Stimulated activated naive B cell treated with anti-CD40 and anti-IgM and Interleukin-4, amounts not matched to agents 10 μg/mL and 1 μg/mL and 100 μg/mL, for 72 hours (primary cell): ENCODE measurements around the gene KCNK13.
A peak's percentile ranks its signal among the peaks of the same experiment; 100 is the strongest.

Source experiments
- ATAC-seq, 2 donors: fragments of 150-1000 bp; cut with Tn5 transposase; replicated peaks; 2 replicates each; pipeline ENCODE4 v1.10.0; 2021; ENCODE audit warnings: moderate library complexity in 1 of 2
- DNase-seq: peaks from one replicate; pipeline ENCODE4 v3.0.0; 2021
- H3K27ac Mint-ChIP-seq: one replicate; pipeline ENCODE4 v1.8.0; 2022; ENCODE audit warnings: mild to moderate bottlenecking, mixed read lengths
- H3K27me3 Mint-ChIP-seq, 2 donors: one replicate each; pipeline ENCODE4 v1.8.0; 2022; ENCODE audit warnings: mixed read lengths in 2 of 2
- H3K36me3 Mint-ChIP-seq, 2 donors: one replicate each; pipeline ENCODE4 v1.8.0; 2022; ENCODE audit warnings: mixed read lengths in 2 of 2, mild to moderate bottlenecking in 1 of 2
- H3K4me1 Mint-ChIP-seq, 2 donors: one replicate each; pipeline ENCODE4 v1.8.0; 2022; ENCODE audit warnings: mixed read lengths in 2 of 2, mild to moderate bottlenecking in 1 of 2
- H3K4me3 Mint-ChIP-seq, 2 donors: one replicate each; pipeline ENCODE4 v1.8.0; 2022; ENCODE audit warnings: mild to moderate bottlenecking in 2 of 2, mixed read lengths in 2 of 2, moderate library complexity in 1 of 2
- H3K9me3 Mint-ChIP-seq, 2 donors: one replicate each; pipeline ENCODE4 v1.8.0; 2022; ENCODE audit warnings: mixed read lengths in 2 of 2, mild to moderate bottlenecking in 1 of 2

KCNK13 gene

DNA sequence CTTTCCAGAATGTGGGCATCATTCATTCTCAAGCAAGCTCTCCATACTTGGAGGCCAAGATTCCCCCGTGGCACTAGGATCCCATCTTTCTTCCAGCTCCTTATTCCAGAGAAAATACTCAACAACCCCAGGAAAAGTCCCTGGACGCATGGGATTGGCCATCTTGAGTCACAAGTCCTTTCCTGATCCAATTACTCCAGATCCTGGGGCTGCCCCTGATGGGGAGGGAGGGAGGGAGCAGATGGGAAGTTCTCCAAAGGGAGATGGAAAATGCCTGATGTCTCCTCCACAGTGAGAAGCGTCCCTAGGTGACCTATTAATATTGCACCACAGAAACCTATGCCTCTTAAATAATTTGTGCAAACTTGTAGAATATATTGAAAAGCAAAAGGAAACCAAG lies 12.4 kb upstream of the KCNK13 start:
- DNase-seq: no peak
- Mint-ChIP-seq H3K9me3 (peaks cover 0 to 2% of the 10 kb centered on the region in 2 donors), H3K4me3 (no peak overlapping the region), H3K27me3 (peaks cover 27 to 36% of the 10 kb centered on the region in 2 donors), H3K4me1 (no peaks in the 10 kb centered on the region), H3K36me3 (peaks cover 13 to 34% of the 10 kb centered on the region in 2 donors), H3K27ac (no peak overlapping the region)
- ATAC-seq: no peak

DNA sequence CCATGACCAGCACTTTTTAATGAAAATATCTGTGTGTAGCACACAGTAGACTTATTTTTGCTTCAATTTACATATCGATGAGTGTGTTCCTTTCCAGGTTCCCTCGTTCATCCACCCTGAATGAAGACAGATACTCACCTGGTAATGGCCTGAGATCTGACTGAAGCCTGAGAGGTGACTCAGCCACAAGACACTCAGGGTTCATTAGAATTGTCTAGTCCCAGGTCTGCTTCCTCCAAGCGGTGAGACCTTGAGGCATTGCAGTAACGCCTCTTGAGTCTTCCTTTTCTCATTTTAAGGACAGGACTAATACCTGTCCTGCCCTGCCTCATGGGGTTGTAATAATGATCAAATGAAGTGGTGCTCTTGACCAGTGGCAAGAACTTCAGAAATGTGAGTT lies 11.5 kb upstream of the KCNK13 start:
- no peak for ATAC-seq
- Mint-ChIP-seq H3K36me3 (peaks cover 13 to 27% of the 10 kb centered on the region in 2 donors), H3K9me3 (peaks cover 0 to 2% of the 10 kb centered on the region in 2 donors), H3K27me3 (peaks cover 35 to 45% of the 10 kb centered on the region in 2 donors), H3K4me1 (no peaks in the 10 kb centered on the region), H3K4me3 (no peak overlapping the region), H3K27ac (no peak overlapping the region)
- DNase-seq: no peak

DNA sequence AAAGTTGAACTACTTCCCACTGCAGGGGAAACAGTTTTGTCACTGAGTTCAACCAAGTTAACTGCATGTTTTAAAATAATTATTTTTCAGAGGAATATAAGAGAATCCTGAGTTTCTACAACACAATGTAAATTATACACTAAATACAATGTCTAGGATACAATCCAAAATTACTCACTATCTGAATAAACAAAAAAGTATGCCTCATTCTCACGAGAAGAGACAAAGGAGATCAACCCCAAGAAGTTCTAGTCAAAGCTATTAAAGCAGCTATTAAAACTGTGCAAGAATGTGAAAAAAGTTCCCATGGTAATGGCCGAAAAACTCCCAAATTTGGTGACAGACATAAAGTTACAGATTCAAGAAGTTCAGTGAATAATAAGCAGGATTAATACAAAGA lies 8.8 kb upstream of the KCNK13 start:
- H3K9me3 Mint-ChIP-seq: no peaks in the 10 kb centered on the region
- H3K27ac Mint-ChIP-seq: no peak overlapping the region
- ATAC-seq (no peak), DNase-seq (no peak)
- H3K4me3 Mint-ChIP-seq: no peak overlapping the region
- H3K4me1 Mint-ChIP-seq: no peaks in the 10 kb centered on the region
- peaks cover 44 to 64% of the 10 kb centered on the region in 2 donors for H3K27me3 Mint-ChIP-seq
- peaks cover 4 to 6% of the 10 kb centered on the region in 2 donors for H3K36me3 Mint-ChIP-seq

DNA sequence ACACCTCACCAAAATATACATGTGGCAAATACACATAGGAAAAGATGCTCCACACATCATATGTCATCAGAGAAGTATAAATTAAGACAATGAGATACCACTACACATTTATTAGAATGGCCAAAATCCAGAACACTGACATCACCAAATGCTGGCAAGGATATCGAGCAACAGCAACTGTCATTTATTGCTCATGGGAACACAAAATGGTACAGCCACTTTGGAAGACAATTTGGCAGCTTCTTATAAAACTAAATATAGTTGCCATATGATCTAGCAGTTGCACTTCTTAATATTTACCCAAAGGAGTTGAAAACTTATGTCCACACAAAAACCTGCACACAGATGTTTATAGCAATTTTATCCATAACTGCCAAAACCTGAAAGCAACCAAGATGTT lies 7.0 kb upstream of the KCNK13 start:
- peaks cover 3 to 7% of the 10 kb centered on the region in 2 donors for H3K36me3 Mint-ChIP-seq
- H3K4me1 Mint-ChIP-seq: peaks cover 4 to 6% of the 10 kb centered on the region in 2 donors
- H3K27ac Mint-ChIP-seq: no peak overlapping the region
- H3K4me3 Mint-ChIP-seq: no peak overlapping the region
- DNase-seq: no peak
- H3K9me3 Mint-ChIP-seq: peaks cover 5 to 11% of the 10 kb centered on the region in 2 donors
- ATAC-seq: no peak
- H3K27me3 Mint-ChIP-seq: peaks cover 56 to 77% of the 10 kb centered on the region in 2 donors

DNA sequence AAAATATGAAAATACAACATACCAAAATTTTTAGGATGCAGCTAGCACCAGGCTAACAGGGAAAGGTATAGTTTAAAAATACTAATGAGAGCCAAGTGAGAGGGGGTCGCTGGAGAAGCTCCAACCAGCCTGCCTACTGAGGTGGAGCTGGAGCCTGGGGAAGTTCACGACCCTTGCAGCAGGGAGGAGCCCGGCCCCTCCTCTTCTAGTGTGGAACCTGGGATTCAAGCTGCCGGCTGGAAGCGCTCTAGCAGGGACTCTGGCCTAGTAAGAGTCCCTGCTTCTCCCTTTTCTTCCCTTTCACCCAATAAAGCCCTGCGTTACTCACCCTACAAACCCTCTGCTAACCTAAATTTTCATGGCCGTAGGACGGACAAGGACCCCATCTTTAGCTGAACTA lies 5.0 kb upstream of the KCNK13 start:
- Mint-ChIP-seq H3K4me3 (no peak overlapping the region), H3K9me3 (peaks cover 5 to 11% of the 10 kb centered on the region in 2 donors), H3K27me3 (peaks cover 61 to 79% of the 10 kb centered on the region in 2 donors), H3K4me1 (peaks cover 11 to 17% of the 10 kb centered on the region in 2 donors), H3K36me3 (peaks cover 0 to 1% of the 10 kb centered on the region in 2 donors), H3K27ac (no peak overlapping the region)
- ATAC-seq (no peak), DNase-seq (no peak)

DNA sequence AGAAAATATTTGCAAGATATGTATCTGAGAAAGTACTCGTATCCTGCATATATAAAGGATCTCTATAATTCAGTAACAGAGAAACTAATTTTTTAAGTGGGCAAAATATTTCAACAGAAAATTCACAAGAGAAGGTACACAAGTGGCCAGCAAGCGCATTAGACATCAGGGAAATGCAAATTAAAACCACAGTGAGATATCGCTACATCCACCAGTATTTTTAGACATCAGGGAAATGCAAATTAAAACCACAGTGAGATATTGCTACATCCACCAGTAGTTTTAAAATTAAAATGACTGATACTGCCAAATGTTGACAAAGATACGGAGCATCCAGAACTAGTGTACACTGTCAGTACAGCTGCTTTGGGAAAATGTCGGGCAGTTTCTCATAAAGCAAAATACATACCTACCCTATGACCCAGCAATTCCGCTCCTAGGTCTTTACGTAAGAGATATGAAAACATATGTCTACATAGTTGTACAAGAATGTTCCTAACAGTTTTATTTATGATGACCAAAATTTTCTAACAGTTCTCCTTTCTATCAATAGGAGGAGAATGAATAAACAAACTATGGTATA lies 2.8 kb upstream of the KCNK13 start:
- no peak overlapping the region for H3K4me3 Mint-ChIP-seq
- no peak for ATAC-seq

DNA sequence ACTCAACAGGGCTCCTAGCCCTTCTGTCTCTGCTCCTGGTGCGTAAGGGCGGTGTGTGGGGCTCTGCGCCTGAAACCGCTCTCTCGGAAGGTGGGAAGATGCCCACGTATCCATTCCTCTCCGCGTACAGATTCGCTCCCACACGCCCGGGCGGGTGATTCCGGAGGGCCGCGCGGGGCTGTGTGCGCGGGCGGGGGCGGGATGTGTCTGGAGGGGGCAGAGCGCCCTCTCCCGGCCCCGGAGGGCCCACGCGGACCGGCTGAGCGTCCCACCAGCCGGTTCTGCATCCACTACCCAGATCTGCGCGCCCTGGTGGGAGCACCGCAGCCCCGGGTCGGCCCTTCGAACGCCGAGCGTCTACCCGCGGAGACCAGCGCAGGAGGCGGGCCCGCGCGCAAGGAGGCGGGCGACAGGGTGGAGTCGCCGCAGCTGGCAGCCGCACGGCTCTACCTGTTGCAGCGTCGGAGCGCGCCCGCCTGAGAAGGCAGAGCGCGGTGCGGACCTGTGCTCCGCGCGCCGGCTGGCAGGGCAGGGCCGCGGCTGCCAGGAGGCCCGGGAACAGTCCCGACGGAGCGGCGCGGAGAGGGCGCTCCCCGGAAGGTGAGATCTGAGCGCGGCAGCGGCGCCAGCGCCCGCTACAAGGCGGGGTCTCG lies 1.4 kb upstream of the KCNK13 start:
- Mint-ChIP-seq H3K4me1 (peaks cover 19 to 30% of the 10 kb centered on the region in 2 donors), H3K27ac (no peak overlapping the region), H3K36me3 (peaks cover 0 to 1% of the 10 kb centered on the region in 2 donors), H3K27me3 (peaks cover 62 to 77% of the 10 kb centered on the region in 2 donors), H3K4me3 (peak overlapping the region; percentile 73 to 76), H3K9me3 (peaks cover 5 to 11% of the 10 kb centered on the region in 2 donors)
- DNase-seq (no peak), ATAC-seq (peak; percentile 68 to 74)

More for the DNA sequence above, 2.8 kb upstream of the KCNK13 start:
- Mint-ChIP-seq H3K9me3 (peaks cover 5 to 11% of the 10 kb centered on the region in 2 donors), H3K36me3 (peaks cover 0 to 1% of the 10 kb centered on the region in 2 donors), H3K27me3 (peaks cover 64 to 79% of the 10 kb centered on the region in 2 donors), H3K4me1 (peaks cover 19 to 30% of the 10 kb centered on the region in 2 donors), H3K27ac (no peak overlapping the region)
- no peak for DNase-seq

DNA sequence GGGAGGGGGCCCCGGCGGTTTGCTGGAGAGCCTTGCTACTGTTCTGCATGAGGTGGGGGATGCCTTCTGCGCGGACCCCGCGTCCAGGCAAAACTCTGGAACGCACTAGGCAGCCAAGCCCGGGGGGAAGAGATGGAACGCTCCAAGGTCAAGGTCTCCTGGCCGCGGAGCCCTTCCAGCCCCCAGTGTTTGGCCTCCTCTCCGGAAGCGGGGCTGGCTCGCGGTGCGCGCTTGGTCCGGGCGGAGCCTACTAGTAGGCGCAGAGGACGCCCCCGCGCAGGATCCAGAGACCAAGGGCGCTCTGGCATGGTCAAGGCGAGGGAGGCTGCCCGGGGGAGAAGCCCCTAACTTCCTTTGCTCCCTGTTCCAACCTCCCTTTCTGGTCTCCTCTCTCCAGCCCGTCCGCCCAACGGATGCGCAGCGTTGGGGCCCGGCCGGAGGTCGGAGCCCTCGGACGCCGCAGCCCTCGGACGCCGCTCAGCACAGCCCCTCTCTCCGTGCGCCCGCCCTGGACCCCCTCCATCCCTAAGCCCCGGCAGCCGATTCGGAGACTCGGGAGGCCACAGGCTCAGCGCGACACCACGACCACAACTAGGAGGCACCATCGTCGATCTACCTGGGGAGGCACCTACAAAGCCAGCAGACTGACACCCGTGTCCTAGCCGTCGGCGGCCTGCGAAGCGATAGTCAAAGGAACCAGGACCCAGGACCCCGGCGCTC lies 669 bp upstream of the KCNK13 start:
- DNase-seq (no peak), ATAC-seq (peak in 1 of 2 donors; percentile 8)
- peak overlapping the region; percentile 50 to 76 for H3K4me3 Mint-ChIP-seq
- H3K36me3 Mint-ChIP-seq: peaks cover 0 to 1% of the 10 kb centered on the region in 2 donors
- no peak overlapping the region for H3K27ac Mint-ChIP-seq
- H3K9me3 Mint-ChIP-seq: peaks cover 5 to 11% of the 10 kb centered on the region in 2 donors
- H3K4me1 Mint-ChIP-seq: peaks cover 19 to 30% of the 10 kb centered on the region in 2 donors
- peaks cover 63 to 74% of the 10 kb centered on the region in 2 donors for H3K27me3 Mint-ChIP-seq

DNA sequence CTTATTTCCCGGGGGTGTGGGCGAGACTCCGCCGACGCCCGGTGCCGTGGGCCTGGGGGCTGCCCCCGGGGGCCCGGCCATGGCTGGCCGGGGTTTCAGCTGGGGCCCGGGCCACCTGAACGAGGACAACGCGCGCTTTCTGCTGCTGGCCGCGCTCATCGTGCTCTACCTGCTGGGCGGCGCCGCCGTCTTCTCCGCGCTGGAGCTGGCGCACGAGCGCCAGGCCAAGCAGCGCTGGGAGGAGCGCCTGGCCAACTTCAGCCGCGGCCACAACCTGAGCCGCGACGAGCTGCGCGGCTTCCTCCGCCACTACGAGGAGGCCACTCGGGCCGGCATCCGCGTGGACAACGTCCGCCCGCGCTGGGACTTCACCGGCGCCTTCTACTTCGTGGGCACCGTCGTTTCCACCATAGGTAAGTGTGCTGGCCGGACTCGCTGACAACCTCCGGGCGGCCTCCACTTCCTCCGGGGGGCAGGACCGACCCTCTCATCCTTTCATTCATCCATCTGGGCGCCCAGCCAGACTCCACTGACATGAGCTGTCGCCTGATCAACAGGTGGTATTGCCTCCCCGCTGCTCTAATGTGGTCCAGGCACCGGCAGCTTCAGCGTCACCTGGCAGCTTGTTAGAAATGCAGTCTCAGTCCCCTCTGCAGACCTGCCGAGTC lies 467 bp downstream of the KCNK13 start:
- Mint-ChIP-seq H3K4me3 (peak overlapping the region; percentile 79 to 88), H3K4me1 (peaks cover 19 to 30% of the 10 kb centered on the region in 2 donors), H3K36me3 (peaks cover 0 to 1% of the 10 kb centered on the region in 2 donors), H3K27me3 (peaks cover 58 to 65% of the 10 kb centered on the region in 2 donors), H3K27ac (peak overlapping the region; percentile 66), H3K9me3 (peaks cover 5 to 11% of the 10 kb centered on the region in 2 donors)
- DNase-seq (no peak), ATAC-seq (peak; percentile 17 to 27)

DNA sequence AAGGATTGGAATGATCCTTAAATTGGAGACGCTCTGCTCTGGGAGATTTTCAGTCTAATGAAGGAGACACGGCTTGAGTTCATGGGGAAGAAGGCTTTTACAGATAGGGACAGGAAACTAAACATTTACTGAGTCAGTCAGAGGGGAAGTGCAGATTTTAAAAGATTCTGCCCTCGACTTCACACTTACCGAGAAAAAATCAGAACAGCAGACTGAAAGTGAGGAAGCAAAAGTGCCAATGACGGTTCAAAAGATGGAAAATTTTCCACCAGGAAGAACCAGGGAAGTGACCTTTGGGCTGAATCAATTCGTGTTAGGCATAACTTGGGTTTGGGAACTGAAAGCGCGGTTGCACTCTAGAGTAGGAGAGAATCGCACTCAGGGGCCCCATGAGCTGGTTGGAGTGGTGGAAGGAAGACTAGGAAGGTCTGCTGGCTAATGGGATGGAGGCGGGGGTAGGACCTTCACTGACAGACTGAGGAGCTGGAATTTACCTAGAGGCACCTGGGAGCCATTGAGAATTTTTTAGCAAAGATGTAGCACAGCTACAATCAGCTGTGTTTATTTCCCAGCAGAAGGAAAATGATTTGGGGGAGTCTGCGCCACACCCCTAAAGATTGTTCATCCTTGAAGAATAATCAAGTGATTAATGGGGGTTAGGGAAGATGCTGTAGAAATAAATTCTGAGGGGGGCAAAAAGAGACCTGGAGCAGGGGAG lies 1.2 kb downstream of the KCNK13 start:
- Mint-ChIP-seq H3K4me3 (peak overlapping the region; percentile 79 to 88), H3K27me3 (peaks cover 58 to 63% of the 10 kb centered on the region in 2 donors), H3K9me3 (peaks cover 5 to 11% of the 10 kb centered on the region in 2 donors), H3K36me3 (peaks cover 0 to 1% of the 10 kb centered on the region in 2 donors), H3K4me1 (peaks cover 19 to 30% of the 10 kb centered on the region in 2 donors), H3K27ac (no peak overlapping the region)
- no peak for ATAC-seq
- no peak for DNase-seq

DNA sequence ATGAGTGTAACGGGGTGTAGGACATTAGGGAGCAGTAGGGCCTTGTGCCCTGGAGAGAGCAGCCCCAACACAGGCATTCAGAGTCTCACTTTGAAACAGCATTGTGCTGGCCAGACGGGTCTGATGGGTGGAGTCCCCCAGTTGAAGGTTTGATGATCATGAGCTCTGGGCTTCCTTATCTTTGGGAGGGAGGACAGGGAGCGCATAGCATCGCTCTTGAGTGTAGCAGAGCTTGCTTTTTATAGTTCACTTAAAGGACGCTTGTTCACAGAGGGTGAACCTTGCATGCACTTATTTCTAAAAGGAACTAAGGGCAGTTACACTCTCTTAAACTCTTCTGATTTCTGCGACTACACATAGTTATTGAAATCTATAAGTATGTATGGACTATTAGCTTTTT lies 10.6 kb downstream of the KCNK13 start:
- no peaks in the 10 kb centered on the region for H3K4me1 Mint-ChIP-seq
- H3K9me3 Mint-ChIP-seq: no peaks in the 10 kb centered on the region

DNA sequence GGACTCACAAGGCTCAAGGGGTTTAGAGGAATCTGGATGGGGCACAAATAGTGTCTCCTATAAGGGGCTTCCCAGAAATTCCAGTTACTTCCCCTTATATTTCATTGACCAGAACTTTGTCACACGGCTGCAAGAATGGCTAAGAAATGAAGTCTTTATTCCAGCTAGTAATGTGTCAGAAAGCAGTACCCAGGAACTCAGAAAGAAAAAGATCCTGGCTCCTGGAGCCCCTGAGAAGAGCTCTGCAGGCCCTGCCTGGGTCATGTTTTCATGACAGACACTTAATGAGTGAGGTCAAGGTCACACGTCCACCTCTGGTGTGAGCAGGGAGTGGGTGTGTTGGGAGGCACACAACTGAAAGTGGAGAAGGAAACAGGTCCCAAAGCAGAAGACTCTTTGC lies 17.8 kb downstream of the KCNK13 start:
- Mint-ChIP-seq H3K4me3 (no peak overlapping the region), H3K27me3 (peaks cover 28 to 29% of the 10 kb centered on the region in 2 donors), H3K36me3 (no peaks in the 10 kb centered on the region), H3K9me3 (no peaks in the 10 kb centered on the region), H3K4me1 (no peaks in the 10 kb centered on the region), H3K27ac (no peak overlapping the region)
- ATAC-seq: no peak
- DNase-seq: no peak

More for the DNA sequence above, 10.6 kb downstream of the KCNK13 start:
- Mint-ChIP-seq H3K36me3 (no peaks in the 10 kb centered on the region), H3K4me3 (no peak overlapping the region), H3K27me3 (peaks cover 11 to 27% of the 10 kb centered on the region in 2 donors), H3K27ac (no peak overlapping the region)
- ATAC-seq (no peak), DNase-seq (no peak)

DNA sequence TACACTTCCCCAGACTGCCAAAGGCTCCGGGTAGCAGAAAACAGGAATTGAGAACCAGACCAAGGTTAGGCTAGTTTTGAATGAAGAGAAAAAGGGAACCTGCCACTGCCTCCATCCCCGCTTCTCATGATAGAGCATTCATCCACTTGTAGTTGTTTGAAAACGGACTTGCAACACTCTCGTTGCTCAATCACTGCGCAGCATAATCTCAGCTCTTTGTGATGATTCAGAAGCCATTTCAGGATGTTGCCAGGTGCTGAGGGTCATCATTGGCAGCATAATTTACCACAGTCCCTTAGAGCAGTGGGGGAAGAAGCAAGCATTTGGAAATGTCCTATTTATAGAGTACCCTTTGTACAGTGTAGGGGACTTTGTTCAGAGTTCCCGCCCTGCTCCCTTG lies 25.6 kb downstream of the KCNK13 start:
- Mint-ChIP-seq H3K27me3 (peaks cover 23 to 29% of the 10 kb centered on the region in 2 donors), H3K36me3 (no peaks in the 10 kb centered on the region), H3K4me3 (no peak overlapping the region), H3K4me1 (no peaks in the 10 kb centered on the region), H3K9me3 (peaks cover 0 to 7% of the 10 kb centered on the region in 2 donors), H3K27ac (no peak overlapping the region)
- ATAC-seq (peak; percentile 94 to 98), DNase-seq (peak; percentile 6)
